ENCODE results near the gene CACNA1D. TPM values are rescaled to one million over a fixed set of nuclear protein-coding genes. Genes with fewer than 3 reads are reported as not detected.

CACNA1D gene
- total RNA-seq, 1 experiment from 2014 or later, result 1.1 TPM

- peaks cover 0 to 2% of the 10 kb centered on the region in 2 experiments; a peak in 1 of 4 replicates for H3K36me3 ChIP-seq (ENCODE audit: control insufficient read depth in 1 of 2, insufficient read depth in 2 of 2, low read length in 2 of 2)
- CTCF ChIA-PET, result no interaction called here
- H3K27ac ChIP-seq (ENCODE audit: low read depth, low read length), result no peak overlapping the region
- ATAC-seq, result no peak
- intact Hi-C loops (cut with micrococcal nuclease), result no loop called here
- no peak overlapping the region for H2AFZ ChIP-seq (ENCODE audit: low read depth, low read length, poor library complexity, severe bottlenecking)
- H3K9me3 ChIP-seq (ENCODE audit: control insufficient read depth in 1 of 2, insufficient read depth in 1 of 2, low read depth in 1 of 2, low read length in 2 of 2), result no peaks in the 10 kb centered on the region
- POLR2A ChIA-PET, result no interaction called here
- no peak for DNase-seq (ENCODE audit: low read depth, low spot score)
- no peaks in the 10 kb centered on the region for H3K27me3 ChIP-seq (ENCODE audit: insufficient read depth, low read length)
- H3K4me1 ChIP-seq (ENCODE audit: control insufficient read depth in 1 of 2, insufficient read depth in 2 of 2, low read length in 2 of 2), result no peaks in the 10 kb centered on the region
- H4K20me1 ChIP-seq (ENCODE audit: insufficient read depth), result no peaks in the 10 kb centered on the region
- H3K9me2 ChIP-seq (ENCODE audit: insufficient read depth), result no peaks in the 10 kb centered on the region
- no peak overlapping the region for H3K9ac ChIP-seq (ENCODE audit: low read length)
- RAD21 ChIA-PET (ENCODE audit: low non-redundant PET in 1 of 2, low total read pairs in 2 of 2, uncharacterized antibody in 2 of 2, unreplicated experiment in 2 of 2), result no interaction called here
- no peak for TF ChIP-seq ELF1 (IDR thresholded peaks at IDR 0.05; ENCODE audit: borderline replicate concordance, low read depth)
- no peak for TF ChIP-seq REST (IDR thresholded peaks at IDR 0.05; ENCODE audit: low read depth)
- TF ChIP-seq SP1 (IDR thresholded peaks at IDR 0.05; ENCODE audit: low read depth), result no peak
- no peak for TF ChIP-seq JUND (IDR thresholded peaks at IDR 0.05)
- no peak for TF ChIP-seq POLR2AphosphoS5 (IDR thresholded peaks at IDR 0.05; ENCODE audit: low read depth, low read length)
- no peak for TF ChIP-seq ATF3 (IDR thresholded peaks at IDR 0.05)
- TF ChIP-seq SRF (IDR thresholded peaks at IDR 0.05; ENCODE audit: low read depth), result no peak
- no peak for TF ChIP-seq POLR2A (IDR thresholded peaks at IDR 0.05; ENCODE audit: borderline replicate concordance, extremely low read depth, insufficient read depth, insufficient read length)
- TF ChIP-seq SIN3A (IDR thresholded peaks at IDR 0.05; ENCODE audit: low read depth), result no peak
- TF ChIP-seq RAD21 (IDR thresholded peaks at IDR 0.05; ENCODE audit: low read depth), result no peak
- no peak for TF ChIP-seq ZNF274 (IDR thresholded peaks at IDR 0.05; ENCODE audit: low read depth, low read length)
- TF ChIP-seq CBX3 (IDR thresholded peaks at IDR 0.05; ENCODE audit: low read depth), result no peak
- no peak for TF ChIP-seq YY1 (IDR thresholded peaks at IDR 0.05; ENCODE audit: extremely low read depth, insufficient replicate concordance, low read depth, low read length)
- TF ChIP-seq MAX (IDR thresholded peaks at IDR 0.05), result no peak
- no peak for TF ChIP-seq ZFX (IDR thresholded peaks at IDR 0.05)
- no peak for TF ChIP-seq ZBTB33 (IDR thresholded peaks at IDR 0.05; ENCODE audit: extremely low read depth, insufficient replicate concordance, low read length)
- no peak for TF ChIP-seq CEBPB (IDR thresholded peaks at IDR 0.05; ENCODE audit: low read depth)
- no peak for TF ChIP-seq CTCF (IDR thresholded peaks at IDR 0.05 in 2 of 3, conservative IDR thresholded peaks at IDR 0.05 in 1 of 3; ENCODE audit: borderline replicate concordance in 1 of 3, insufficient read depth in 1 of 3, low read depth in 2 of 3, low read length in 2 of 3)
- no peak for TF ChIP-seq EGR1 (IDR thresholded peaks at IDR 0.05; ENCODE audit: low read depth)
- no peak for TF ChIP-seq EZH2phosphoT487 (IDR thresholded peaks at IDR 0.05; ENCODE audit: borderline replicate concordance)
- H3K4me2 ChIP-seq (ENCODE audit: low read length), result no peak overlapping the region
- BruUV-seq (replicated peaks), result no TSS peak
- H3K79me2 ChIP-seq (ENCODE audit: insufficient read depth, low read length), result no peaks in the 10 kb centered on the region
- no peak overlapping the region for H3K4me3 ChIP-seq (replicated peaks in 1 of 2; ENCODE audit: low read depth in 1 of 2, low read length in 2 of 2)
Measured at GRCh38 chr3:53834429-53835095, 340.2 kb downstream of the CACNA1D start.

Measured in HCT116 (cell line).